ENCODE data around the gene GRIK2. TPM values are rescaled to one million over a fixed set of nuclear protein-coding genes. Genes with fewer than 3 reads are reported as not detected.

Gene GRIK2
- total and polyA plus RNA-seq, 2 of the 4 experiments (the other 2 are of a cell fraction) = 8.2 to 15.2 TPM

DNA sequence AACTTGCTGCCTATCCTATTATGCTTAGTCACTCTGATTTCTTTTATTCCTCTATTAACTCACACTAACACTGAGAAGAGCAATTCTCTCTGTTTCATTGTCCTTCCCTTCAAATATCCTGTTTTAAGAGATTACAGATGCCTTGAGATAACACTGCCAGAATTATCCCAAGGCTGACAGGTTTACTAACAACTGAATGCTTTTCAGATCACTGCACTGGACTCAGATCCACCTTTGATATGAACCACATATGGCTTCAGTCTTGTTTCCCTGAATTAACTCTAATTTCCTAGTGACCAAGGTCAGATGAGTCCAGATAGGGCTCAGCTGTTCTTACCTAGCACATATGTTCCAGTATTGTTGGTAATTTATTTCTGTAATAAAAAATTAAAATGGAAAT, 633.1 kb downstream of the GRIK2 start:
- ChIA-PET POLR2A (ENCODE audit: unreplicated experiment) (no interaction called here), CTCF (no interaction called here)
- DNase-seq (no peak), ATAC-seq (ENCODE audit: low read depth) (no peak)
- H3K27me3 ChIP-seq (ENCODE audit: control insufficient read depth, insufficient read depth, low read length) = no peaks in the 10 kb centered on the region
- no peak overlapping the region for H2BK15ac ChIP-seq (ENCODE audit: low read depth, low read length)
- no peak overlapping the region for H3K27ac ChIP-seq (ENCODE audit: insufficient read depth, low read length)
- no peak overlapping the region for H2AK5ac ChIP-seq (ENCODE audit: low read depth, low read length)
- H3K14ac ChIP-seq (replicated peaks; ENCODE audit: low read depth, low read length) = no peak overlapping the region
- BruUV-seq (replicated peaks) = no TSS peak
- H4K8ac ChIP-seq (ENCODE audit: low read depth in 2 of 2, low read length in 2 of 2) = no peak overlapping the region
- intact Hi-C loops (cut with micrococcal nuclease) (no loop called here), in situ Hi-C loops (cut with MboI; ENCODE audit: low sequenced_read_pairs) (no loop called here), dilution Hi-C loops (cut with HindIII; ENCODE audit: low sequenced_read_pairs, unreplicated experiment) (no loop called here)
- H3K79me1 ChIP-seq (ENCODE audit: low read depth in 1 of 2, low read length in 2 of 2) = no peaks in the 10 kb centered on the region
- H2BK120ac ChIP-seq (ENCODE audit: low read depth, low read length) = no peak overlapping the region
- H2AK9ac ChIP-seq (replicated peaks; ENCODE audit: low read depth, low read length, poor library complexity) = no peak overlapping the region
- H3K4me3 ChIP-seq (ENCODE audit: insufficient read depth, low read depth, low read length) = no peak overlapping the region
- no peaks in the 10 kb centered on the region for H3K36me3 ChIP-seq (ENCODE audit: control insufficient read depth, insufficient read depth, low read length)
- H4K20me1 ChIP-seq (ENCODE audit: insufficient read depth, low read length) = no peaks in the 10 kb centered on the region
- no peaks in the 10 kb centered on the region for H3K9me3 ChIP-seq (ENCODE audit: control insufficient read depth, insufficient read depth, low read length)
- H3K9ac ChIP-seq (ENCODE audit: low read depth, low read length) = no peak overlapping the region
- H3K4ac ChIP-seq (ENCODE audit: low read depth, low read length) = no peak overlapping the region
- no peak overlapping the region for H2BK5ac ChIP-seq (ENCODE audit: low read depth, low read length, poor library complexity, severe bottlenecking)
- no peak overlapping the region for H3K56ac ChIP-seq (ENCODE audit: extremely low read depth, insufficient read depth, low read length)
- H2AFZ ChIP-seq (replicated peaks; ENCODE audit: low read length, poor library complexity) = no peak overlapping the region
- no peak overlapping the region for H4K5ac ChIP-seq (ENCODE audit: low read depth, low read length)
- H3K9me1 ChIP-seq (ENCODE audit: insufficient read depth, low read length) = no peaks in the 10 kb centered on the region
- H3K18ac ChIP-seq (ENCODE audit: low read depth, low read length) = no peak overlapping the region
- no peak overlapping the region for H3K23ac ChIP-seq (ENCODE audit: low read depth, low read length)
- H2BK20ac ChIP-seq (ENCODE audit: low read depth, low read length) = no peak overlapping the region
- H4K91ac ChIP-seq (ENCODE audit: insufficient read depth, low read depth, low read length) = no peak overlapping the region
- H3K4me2 ChIP-seq (ENCODE audit: low read depth, low read length) = no peak overlapping the region
- no peaks in the 10 kb centered on the region for H3K4me1 ChIP-seq (ENCODE audit: control insufficient read depth, insufficient read depth, low read length)
- TF ChIP-seq POLR2A (IDR thresholded peaks at IDR 0.05; ENCODE audit: low read depth, low read length) = no peak
- no peak for TF ChIP-seq CEBPB (IDR thresholded peaks at IDR 0.05; ENCODE audit: low read depth, low read length)
- no peak for TF ChIP-seq FOS (IDR thresholded peaks at IDR 0.05; ENCODE audit: low read depth, low read length)
- peak; percentile 54; the same call in 1 of the 2 replicates for TF ChIP-seq NFE2L2 (IDR thresholded peaks at IDR 0.05; ENCODE audit: low read depth, low read length)

Measured in IMR-90 (cell line).